OCI-LY7 (cell line): Measurements from ENCODE around the gene SRRM4. TPM values are rescaled to one million over a fixed set of nuclear protein-coding genes. Genes with fewer than 3 reads are reported as not detected.

Source experiments
- BruUV-seq: library from RNA; stranded (reverse); fragments of 400-500 nt; replicated peaks from 2 replicates; lab custom pipeline; 2021; lab: Mats Ljungman, UMichigan
- CTCF ChIA-PET: fragments of 300-600 bp; sonication (Branson Sonifier 250); formaldehyde crosslinking; loops from one replicate; lab custom pipeline; 2022; ENCODE audit warnings: antibody characterized with exemption; ENCODE audit not compliant: unreplicated experiment; lab: Charles Lee
- POLR2A ChIA-PET: fragments of 300-600 bp; sonication (Branson Sonifier 250); formaldehyde crosslinking; loops from one replicate; lab custom pipeline; 2022; ENCODE audit warnings: antibody characterized with exemption; lab: Charles Lee
- DNase-seq: peaks from one replicate; pipeline ENCODE4 v3.0.0-alpha.2; 2015; ENCODE audit warnings: low spot score
- H2AFZ ChIP-seq: fragments of 200-600 bp; sonication (generic), shearing (Covaris generic); 2 replicates; pipeline ENCODE4 v1.6.1; 2014; ENCODE audit warnings: mild to moderate bottlenecking, antibody characterized with exemption, low read length, moderate library complexity
- H3K27ac ChIP-seq: fragments of 200-600 bp; sonication (generic); 2 replicates; pipeline ENCODE4 v1.5.1; 2014; ENCODE audit warnings: mixed run types, low read depth, mild to moderate bottlenecking, moderate library complexity, low read length, inconsistent platforms; ENCODE audit not compliant: poor library complexity, severe bottlenecking
- H3K36me3 ChIP-seq: fragments of 200-600 bp; sonication (generic); 2 replicates; pipeline ENCODE4 v1.6.1; 2014; ENCODE audit warnings: mild to moderate bottlenecking, antibody characterized with exemption, low read length, moderate library complexity, mixed read lengths; ENCODE audit not compliant: insufficient read depth
- H3K4me1 ChIP-seq: fragments of 200-600 bp; sonication (generic); 2 replicates; pipeline ENCODE4 v1.5.1; 2014; ENCODE audit warnings: mild to moderate bottlenecking, low read length; ENCODE audit not compliant: insufficient read depth, poor library complexity, severe bottlenecking
- H3K4me2 ChIP-seq: fragments of 200-600 bp; sonication (generic); 2 replicates; pipeline ENCODE4 v1.6.1; 2014; ENCODE audit warnings: mild to moderate bottlenecking, low read length
- H3K4me3 ChIP-seq: fragments of 200-600 bp; sonication (generic); 2 replicates; pipeline ENCODE4 v1.5.1; 2014; ENCODE audit warnings: mild to moderate bottlenecking, low read depth, low read length; ENCODE audit not compliant: poor library complexity, severe bottlenecking
- H3K79me2 ChIP-seq: fragments of 200-600 bp; sonication (generic); 2 replicates; pipeline ENCODE4 v1.6.1; 2016; ENCODE audit warnings: low read depth, mild to moderate bottlenecking, low read length, moderate library complexity, mixed read lengths; ENCODE audit not compliant: insufficient read depth
- H3K9me2 ChIP-seq: fragments of 200-600 bp; sonication (generic); 2 replicates; pipeline ENCODE4 v1.6.1; 2016; ENCODE audit warnings: mild to moderate bottlenecking, low read length, mixed read lengths; ENCODE audit not compliant: insufficient read depth
- H3K9me3 ChIP-seq: fragments of 200-600 bp; sonication (generic); 2 replicates; pipeline ENCODE4 v1.6.1; 2014; ENCODE audit warnings: mild to moderate bottlenecking, mixed run types, low read length, mixed read lengths
- H4K20me1 ChIP-seq: fragments of 200-600 bp; sonication (generic); 2 replicates; pipeline ENCODE4 v1.6.1; 2014; ENCODE audit warnings: mild to moderate bottlenecking, antibody characterized with exemption, low read length, moderate library complexity, mixed read lengths; ENCODE audit not compliant: insufficient read depth
- EZH2phosphoT487 ChIP-seq: fragments of 200-600 bp; sonication (generic); IDR thresholded peaks from 2 replicates; pipeline ENCODE4 v1.6.1; 2018; ENCODE audit warnings: low read depth, borderline replicate concordance, mild to moderate bottlenecking, mixed run types, antibody characterized with exemption, low read length, moderate library complexity, mixed read lengths
- intact Hi-C: fragments of 100-400 bp; cut with micrococcal nuclease; formaldehyde crosslinking; loops from one replicate; pipeline ENCODE4 v1.10.0; 2022; ENCODE audit not compliant: unreplicated experiment
- total RNA-seq, 2 experiments: library from RNA; depleted of rRNA in 1 of 2; stranded (reverse); fragments of >200 nt in 1 of 2; shearing (Covaris generic) in 1 of 2; gene quantifications; 2 replicates each; pipeline ENCODE4 v1.2.3, GENCODE V29; 2014 to 2022
- TF ChIP-seq, protein P1 (sequence below): fragments of 200-600 bp; sonication (generic); conservative IDR thresholded peaks from 2 replicates; pipeline ENCODE4 v1.5.1; 2014; ENCODE audit warnings: mild to moderate bottlenecking, antibody characterized with exemption, low read length, moderate library complexity, mixed read lengths

The SRRM4 gene
- total RNA-seq, 2 experiments from 2014 or later: not detected

DNA sequence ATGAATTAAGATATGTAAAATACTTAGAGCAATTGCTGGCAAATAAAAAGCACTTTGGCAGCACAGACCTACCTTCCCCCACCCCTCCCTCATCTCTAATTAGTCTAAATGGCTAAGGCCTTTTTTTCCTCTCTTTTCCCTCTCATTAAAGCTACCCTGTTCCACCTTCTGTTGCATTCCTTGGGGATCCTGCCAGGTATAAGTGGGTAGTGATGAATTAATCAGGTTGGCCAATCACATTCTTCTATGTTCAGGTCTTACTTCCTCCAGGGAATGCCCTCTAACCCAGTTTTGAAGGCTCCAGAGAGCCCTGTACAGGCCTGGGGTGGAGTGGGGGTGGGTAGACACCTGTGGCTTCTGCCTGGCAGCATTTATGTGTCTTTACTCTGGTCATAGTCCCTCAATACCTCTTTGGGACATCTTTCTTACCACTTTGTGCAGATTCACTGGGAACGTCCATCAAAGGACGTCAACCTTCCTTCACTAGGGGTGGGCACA lies 225.8 kb downstream of the SRRM4 start:
- no TSS peak for BruUV-seq
- Histone ChIP-seq H3K9me3 (no peaks in the 10 kb centered on the region), H3K4me3 (no peak overlapping the region), H3K36me3 (no peaks in the 10 kb centered on the region), H3K9me2 (no peaks in the 10 kb centered on the region), H3K4me1 (no peaks in the 10 kb centered on the region), H3K27ac (no peak overlapping the region), H4K20me1 (no peaks in the 10 kb centered on the region), H2AFZ (no peak overlapping the region), H3K79me2 (no peaks in the 10 kb centered on the region), H3K4me2 (no peak overlapping the region)
- POLR2A ChIA-PET: no interaction called here
- TF ChIP-seq, protein P1, sequence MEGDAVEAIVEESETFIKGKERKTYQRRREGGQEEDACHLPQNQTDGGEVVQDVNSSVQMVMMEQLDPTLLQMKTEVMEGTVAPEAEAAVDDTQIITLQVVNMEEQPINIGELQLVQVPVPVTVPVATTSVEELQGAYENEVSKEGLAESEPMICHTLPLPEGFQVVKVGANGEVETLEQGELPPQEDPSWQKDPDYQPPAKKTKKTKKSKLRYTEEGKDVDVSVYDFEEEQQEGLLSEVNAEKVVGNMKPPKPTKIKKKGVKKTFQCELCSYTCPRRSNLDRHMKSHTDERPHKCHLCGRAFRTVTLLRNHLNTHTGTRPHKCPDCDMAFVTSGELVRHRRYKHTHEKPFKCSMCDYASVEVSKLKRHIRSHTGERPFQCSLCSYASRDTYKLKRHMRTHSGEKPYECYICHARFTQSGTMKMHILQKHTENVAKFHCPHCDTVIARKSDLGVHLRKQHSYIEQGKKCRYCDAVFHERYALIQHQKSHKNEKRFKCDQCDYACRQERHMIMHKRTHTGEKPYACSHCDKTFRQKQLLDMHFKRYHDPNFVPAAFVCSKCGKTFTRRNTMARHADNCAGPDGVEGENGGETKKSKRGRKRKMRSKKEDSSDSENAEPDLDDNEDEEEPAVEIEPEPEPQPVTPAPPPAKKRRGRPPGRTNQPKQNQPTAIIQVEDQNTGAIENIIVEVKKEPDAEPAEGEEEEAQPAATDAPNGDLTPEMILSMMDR: no peak
- TF ChIP-seq EZH2phosphoT487: no peak
- no peak for DNase-seq
- CTCF ChIA-PET: no interaction called here
- intact Hi-C loops: no loop called here

DNA sequence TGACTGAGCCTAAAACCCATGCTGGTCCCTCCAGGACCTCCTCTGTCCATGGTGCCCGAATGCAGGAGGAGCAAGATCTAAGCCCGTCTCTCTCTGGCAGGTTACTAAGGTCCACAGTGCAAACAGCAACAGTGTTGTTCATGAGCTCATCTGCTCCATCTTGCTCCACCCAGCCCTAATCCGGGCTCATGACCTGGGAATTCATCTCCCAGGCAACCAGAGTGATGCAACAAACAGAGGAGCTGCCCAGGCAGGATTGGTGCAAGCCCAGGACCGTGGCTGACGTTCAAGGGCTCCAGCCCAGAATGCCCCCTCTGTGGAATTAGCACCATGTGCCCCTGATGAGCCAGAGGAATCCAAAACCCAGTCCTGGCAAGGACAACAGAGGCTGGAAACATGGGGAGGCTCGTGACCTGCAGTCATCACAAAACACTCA lies 227.3 kb downstream of the SRRM4 start:
- DNase-seq: no peak
- Histone ChIP-seq H3K4me2 (no peak overlapping the region), H3K4me3 (no peak overlapping the region), H3K9me3 (no peaks in the 10 kb centered on the region), H2AFZ (no peak overlapping the region), H3K9me2 (no peaks in the 10 kb centered on the region), H3K4me1 (no peaks in the 10 kb centered on the region), H3K27ac (no peak overlapping the region), H3K79me2 (no peaks in the 10 kb centered on the region), H4K20me1 (no peaks in the 10 kb centered on the region), H3K36me3 (no peaks in the 10 kb centered on the region)
- POLR2A ChIA-PET: no interaction called here
- CTCF ChIA-PET: no interaction called here
- BruUV-seq: no TSS peak
- intact Hi-C loops: no loop called here
- TF ChIP-seq, protein P1: no peak
- no peak for TF ChIP-seq EZH2phosphoT487

DNA sequence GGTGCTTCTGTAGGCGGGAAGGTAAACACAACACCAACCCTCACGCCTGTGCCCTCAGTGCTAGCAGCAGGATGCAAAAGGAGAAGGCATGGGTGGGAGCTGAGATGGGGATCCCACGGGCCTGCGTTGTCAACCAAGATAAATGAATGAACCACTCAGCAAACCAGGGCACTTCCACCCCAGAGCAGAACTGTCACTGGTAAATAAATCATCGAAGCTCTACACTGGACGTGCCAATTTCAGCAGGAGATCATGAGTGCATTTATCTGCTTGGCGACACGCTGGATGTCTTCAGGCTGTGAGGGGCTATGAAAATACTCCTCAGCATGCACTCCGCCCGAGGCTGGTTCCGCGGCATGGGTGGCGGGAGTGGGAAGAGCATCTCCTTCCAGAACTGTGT lies 230.5 kb downstream of the SRRM4 start:
- Histone ChIP-seq H3K4me2 (no peak overlapping the region), H3K9me2 (no peaks in the 10 kb centered on the region), H3K79me2 (no peaks in the 10 kb centered on the region), H3K27ac (no peak overlapping the region), H3K9me3 (no peaks in the 10 kb centered on the region), H3K36me3 (no peaks in the 10 kb centered on the region), H3K4me3 (no peak overlapping the region), H4K20me1 (no peaks in the 10 kb centered on the region), H2AFZ (no peak overlapping the region), H3K4me1 (no peaks in the 10 kb centered on the region)
- BruUV-seq: no TSS peak
- ChIA-PET POLR2A (no interaction called here), CTCF (no interaction called here)
- intact Hi-C loops: no loop called here
- TF ChIP-seq, protein P1: no peak
- no peak for TF ChIP-seq EZH2phosphoT487
- DNase-seq: no peak
